IMR-90 (cell line): ENCODE measurements around the gene HAUS5. TPM values are rescaled to one million over a fixed set of nuclear protein-coding genes. Genes with fewer than 3 reads are reported as not detected.

Source experiments
- ATAC-seq: fragments of 200-7000 bp; cut with Tn5 transposase; 2 replicates; pipeline ENCODE4 v1.9.1; 2020; ENCODE audit warnings: low read depth, mild to moderate bottlenecking, moderate library complexity
- BruUV-seq: library from RNA; stranded (reverse); fragments of 400-500 nt; replicated peaks from 2 replicates; lab custom pipeline; 2021; lab: Mats Ljungman, UMichigan
- CTCF ChIA-PET: fragments of 300-600 bp; formaldehyde crosslinking; extraction: SDS; loops from one replicate; lab custom pipeline; 2021; ENCODE audit warnings: antibody characterized with exemption; lab: Yijun Ruan, JAX
- POLR2A ChIA-PET: fragments of 300-600 bp; sonication (Branson Sonifier 250); formaldehyde crosslinking; loops from one replicate; lab custom pipeline; 2022; ENCODE audit warnings: antibody characterized with exemption; ENCODE audit not compliant: unreplicated experiment; lab: Charles Lee
- DNase-seq: peaks from one replicate; pipeline ENCODE4 v3.0.0; 2013
- H2AFZ ChIP-seq: replicated peaks from 2 replicates; pipeline ENCODE3; 2013; ENCODE audit warnings: low read length, mild to moderate bottlenecking; ENCODE audit not compliant: poor library complexity
- H2AK5ac ChIP-seq: 2 replicates; pipeline ENCODE4 v1.6.1; 2013; ENCODE audit warnings: low read depth, low read length, inconsistent platforms
- H2AK9ac ChIP-seq: replicated peaks from 2 replicates; pipeline ENCODE3; 2013; ENCODE audit warnings: mild to moderate bottlenecking, low read depth, low read length, moderate library complexity; ENCODE audit not compliant: poor library complexity
- H2BK120ac ChIP-seq: 2 replicates; pipeline ENCODE4 v1.6.1; 2013; ENCODE audit warnings: low read depth, low read length, inconsistent platforms
- H2BK15ac ChIP-seq: 3 replicates; pipeline ENCODE4 v1.6.1; 2013; ENCODE audit warnings: low read depth, low read length, inconsistent platforms
- H2BK20ac ChIP-seq: 2 replicates; pipeline ENCODE4 v1.6.1; 2013; ENCODE audit warnings: low read depth, mild to moderate bottlenecking, inconsistent platforms, low read length, moderate library complexity
- H2BK5ac ChIP-seq: 2 replicates; pipeline ENCODE4 v1.6.1; 2013; ENCODE audit warnings: mild to moderate bottlenecking, low read depth, low read length, inconsistent platforms; ENCODE audit not compliant: poor library complexity, severe bottlenecking
- H3K14ac ChIP-seq: replicated peaks from 2 replicates; pipeline ENCODE4 v1.6.1; 2013; ENCODE audit warnings: low read depth, low read length, inconsistent platforms
- H3K18ac ChIP-seq: 2 replicates; pipeline ENCODE4 v1.6.1; 2013; ENCODE audit warnings: low read depth, low read length, control low read depth
- H3K23ac ChIP-seq: 2 replicates; pipeline ENCODE4 v1.6.1; 2013; ENCODE audit warnings: low read depth, low read length, inconsistent platforms
- H3K27ac ChIP-seq: 2 replicates; pipeline ENCODE4 v1.5.1; 2013; ENCODE audit warnings: mild to moderate bottlenecking, control low read depth, low read length; ENCODE audit not compliant: insufficient read depth
- H3K27me3 ChIP-seq: 2 replicates; pipeline ENCODE4 v1.6.1; 2013; ENCODE audit warnings: low read length; ENCODE audit not compliant: control insufficient read depth, insufficient read depth
- H3K36me3 ChIP-seq: 2 replicates; pipeline ENCODE4 v1.6.1; 2013; ENCODE audit warnings: low read length, mixed read lengths; ENCODE audit not compliant: control insufficient read depth, insufficient read depth
- H3K4ac ChIP-seq: 2 replicates; pipeline ENCODE4 v1.6.1; 2013; ENCODE audit warnings: low read depth, low read length, inconsistent platforms
- H3K4me1 ChIP-seq: 2 replicates; pipeline ENCODE4 v1.6.1; 2013; ENCODE audit warnings: low read length, mixed read lengths; ENCODE audit not compliant: control insufficient read depth, insufficient read depth
- H3K4me2 ChIP-seq: 2 replicates; pipeline ENCODE4 v1.6.1; 2013; ENCODE audit warnings: low read depth, mild to moderate bottlenecking, control low read depth, low read length, moderate library complexity
- H3K4me3 ChIP-seq: 2 replicates; pipeline ENCODE4 v1.5.1; 2013; ENCODE audit warnings: low read depth, mild to moderate bottlenecking, control low read depth, low read length, moderate library complexity; ENCODE audit not compliant: insufficient read depth
- H3K56ac ChIP-seq: 2 replicates; pipeline ENCODE4 v1.6.1; 2013; ENCODE audit warnings: low read length, inconsistent platforms; ENCODE audit not compliant: insufficient read depth; ENCODE audit errors: extremely low read depth
- H3K79me1 ChIP-seq, 2 experiments: 2 replicates each; pipeline ENCODE4 v1.6.1; 2013; ENCODE audit warnings: low read length in 2 of 2, inconsistent platforms in 1 of 2, low read depth in 1 of 2
- H3K9ac ChIP-seq: 2 replicates; pipeline ENCODE4 v1.6.1; 2013; ENCODE audit warnings: low read depth, low read length, control low read depth
- H3K9me1 ChIP-seq: 2 replicates; pipeline ENCODE4 v1.6.1; 2013; ENCODE audit warnings: low read length, inconsistent platforms; ENCODE audit not compliant: insufficient read depth
- H3K9me3 ChIP-seq: 2 replicates; pipeline ENCODE4 v1.6.1; 2013; ENCODE audit warnings: low read length; ENCODE audit not compliant: control insufficient read depth, insufficient read depth
- H4K20me1 ChIP-seq: 2 replicates; pipeline ENCODE4 v1.6.1; 2013; ENCODE audit warnings: low read length, inconsistent platforms; ENCODE audit not compliant: insufficient read depth
- H4K5ac ChIP-seq: 2 replicates; pipeline ENCODE4 v1.6.1; 2013; ENCODE audit warnings: mild to moderate bottlenecking, low read depth, low read length, control low read depth
- H4K8ac ChIP-seq, 2 experiments: 2 replicates each; pipeline ENCODE4 v1.6.1; 2013; ENCODE audit warnings: low read depth in 2 of 2, low read length in 2 of 2, control low read depth in 1 of 2, inconsistent platforms in 1 of 2
- H4K91ac ChIP-seq: 2 replicates; pipeline ENCODE4 v1.6.1; 2013; ENCODE audit warnings: low read depth, low read length, inconsistent platforms; ENCODE audit not compliant: insufficient read depth
- BHLHE40 ChIP-seq: fragments of 150-350 bp; IDR thresholded peaks from 2 replicates; pipeline ENCODE4 v1.6.1; 2016; ENCODE audit warnings: mild to moderate bottlenecking, low read depth, low read length
- CEBPB ChIP-seq: IDR thresholded peaks from 2 replicates; pipeline ENCODE4 v1.6.1; 2012; ENCODE audit warnings: low read depth, low read length, improper control_type of control experiment
- CHD1 ChIP-seq: IDR thresholded peaks from 2 replicates; pipeline ENCODE4 v1.6.1; 2012; ENCODE audit warnings: low read depth, low read length, improper control_type of control experiment
- FOS ChIP-seq: fragments of 150-350 bp; IDR thresholded peaks from 2 replicates; pipeline ENCODE4 v1.6.1; 2016; ENCODE audit warnings: low read depth, low read length
- MAFK ChIP-seq: IDR thresholded peaks from 2 replicates; pipeline ENCODE4 v1.6.1; 2012; ENCODE audit warnings: low read depth, low read length, improper control_type of control experiment
- MXI1 ChIP-seq: IDR thresholded peaks from 2 replicates; pipeline ENCODE4 v1.6.1; 2012; ENCODE audit warnings: low read depth, mild to moderate bottlenecking, low read length, moderate library complexity, borderline replicate concordance
- NFE2L2 ChIP-seq: fragments of 150-350 bp; IDR thresholded peaks from 2 replicates; pipeline ENCODE4 v1.6.1; 2016; ENCODE audit warnings: low read depth, mild to moderate bottlenecking, low read length
- POLR2A ChIP-seq: IDR thresholded peaks from 2 replicates; pipeline ENCODE4 v1.6.1; 2012; ENCODE audit warnings: mild to moderate bottlenecking, low read depth, low read length
- RCOR1 ChIP-seq: IDR thresholded peaks from 2 replicates; pipeline ENCODE4 v1.6.1; 2012; ENCODE audit warnings: mild to moderate bottlenecking, low read length, improper control_type of control experiment; ENCODE audit not compliant: insufficient replicate concordance
- RFX5 ChIP-seq: IDR thresholded peaks from 2 replicates; pipeline ENCODE4 v1.8.0; 2012; ENCODE audit warnings: low read depth, mild to moderate bottlenecking, low read length, moderate library complexity
- SMC3 ChIP-seq: fragments of 150-350 bp; IDR thresholded peaks from 2 replicates; pipeline ENCODE4 v1.6.1; 2016; ENCODE audit warnings: low read depth, mild to moderate bottlenecking, antibody characterized with exemption, low read length, moderate library complexity
- WGBS, 2 experiments: methylation state at CpG; one replicate each; pipeline versions ENCODE4 v1.1.5 to v1.1.7; 2013; ENCODE audit warnings: missing lambda C conversion rate in 2 of 2; ENCODE audit not compliant: insufficient read length in 1 of 2; ENCODE audit errors: extremely low coverage in 2 of 2; 5-methylcytosine and 5-hydroxymethylcytosine counted together
- dilution Hi-C: fragments of 300-500 bp; cut with HindIII; formaldehyde crosslinking; loops from one replicate; pipeline ENCODE4 v1.14.3; 2018; ENCODE audit warnings: low sequenced_read_pairs; ENCODE audit not compliant: unreplicated experiment
- in situ Hi-C: fragments of 300-500 bp; cut with MboI; formaldehyde crosslinking; loops from 3 replicates; pipeline ENCODE4 v1.14.3; 2019; ENCODE audit warnings: low sequenced_read_pairs, inconsistent platforms, mixed read lengths
- intact Hi-C: fragments of 100-400 bp; cut with micrococcal nuclease; formaldehyde crosslinking; loops from 2 replicates; pipeline ENCODE4 v1.10.0; 2022
- polyA plus RNA-seq, 3 experiments: library from polyadenylated mRNA; depleted of rRNA; stranded (reverse); fragments of >200 nt; gene quantifications; 2 replicates each; pipeline ENCODE4 v1.2.3, GENCODE V29; 2012; ENCODE audit warnings: low replicate concordance in 1 of 3
- total RNA-seq: library from RNA; depleted of rRNA; stranded (reverse); fragments of >200 nt; gene quantifications from 2 replicates; pipeline ENCODE4 v1.2.3, GENCODE V29; 2012
- TF ChIP-seq, protein P1 (sequence below): conservative IDR thresholded peaks from 2 replicates; pipeline ENCODE4 v1.5.1; 2012; ENCODE audit warnings: mild to moderate bottlenecking, low read depth, low read length, improper control_type of control experiment
- TF ChIP-seq, protein P2 (sequence below): fragments of 150-350 bp; IDR thresholded peaks from 2 replicates; pipeline ENCODE4 v1.6.1; 2016; ENCODE audit warnings: low read depth, mild to moderate bottlenecking, low read length, moderate library complexity, borderline replicate concordance

Gene HAUS5
- total and polyA plus RNA-seq, 2 of the 4 experiments (the other 2 are of a cell fraction): 3.4 to 6.2 TPM

DNA sequence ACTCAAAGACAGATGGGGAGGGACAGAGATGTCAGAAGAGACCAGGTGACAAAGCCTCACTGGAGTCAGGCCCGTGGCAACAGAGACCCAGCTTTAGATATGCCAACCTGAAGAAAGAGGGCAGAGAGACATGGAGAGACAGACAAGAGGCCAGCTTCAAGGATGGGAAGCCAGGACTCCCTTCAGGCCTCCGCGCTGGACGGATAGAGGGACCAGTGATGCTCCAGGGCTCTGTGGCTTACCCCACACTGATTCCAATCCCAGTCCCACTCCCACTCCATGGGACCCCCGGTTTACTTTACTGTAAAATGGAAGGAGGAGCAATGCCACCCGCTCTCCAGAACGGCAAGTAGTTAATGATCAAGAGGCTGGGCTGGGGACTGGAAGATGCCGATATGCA is 27.3 kb downstream of the HAUS5 start:
- no TSS peak for BruUV-seq
- no peak overlapping the region for H3K9ac ChIP-seq
- in situ Hi-C loops: no loop called here

More for the DNA sequence above, 27.3 kb downstream of the HAUS5 start:
- dilution Hi-C loops (no loop called here), intact Hi-C loops (no loop called here)
- Histone ChIP-seq H4K8ac (no peak overlapping the region), H4K91ac (no peak overlapping the region), H3K4ac (no peak overlapping the region), H3K36me3 (peaks cover 27% of the 10 kb centered on the region), H3K9me1 (peaks cover 16% of the 10 kb centered on the region), H2BK20ac (no peak overlapping the region), H3K27me3 (no peaks in the 10 kb centered on the region), H2BK5ac (no peak overlapping the region), H3K4me2 (no peak overlapping the region), H3K18ac (no peak overlapping the region), H2BK120ac (no peak overlapping the region), H2BK15ac (no peak overlapping the region), H2AK5ac (no peak overlapping the region), H3K4me3 (no peak overlapping the region), H3K4me1 (peaks cover 5% of the 10 kb centered on the region; the same call in 1 of the 2 replicates), H2AK9ac (no peak overlapping the region), H4K20me1 (peaks cover 4% of the 10 kb centered on the region), H3K27ac (no peak overlapping the region), H3K23ac (no peak overlapping the region), H3K56ac (no peak overlapping the region), H4K5ac (no peak overlapping the region), H3K79me1 (no peaks in the 10 kb centered on the region; a peak in 1 of 4 replicates), H3K14ac (no peak overlapping the region), H3K9me3 (no peaks in the 10 kb centered on the region), H2AFZ (peak overlapping the region; percentile 43)
- ATAC-seq (no peak), DNase-seq (no peak)
- POLR2A ChIA-PET: no interaction called here
- CTCF ChIA-PET: no interaction called here
- no peak for TF ChIP-seq SMC3
- TF ChIP-seq, protein P1, sequence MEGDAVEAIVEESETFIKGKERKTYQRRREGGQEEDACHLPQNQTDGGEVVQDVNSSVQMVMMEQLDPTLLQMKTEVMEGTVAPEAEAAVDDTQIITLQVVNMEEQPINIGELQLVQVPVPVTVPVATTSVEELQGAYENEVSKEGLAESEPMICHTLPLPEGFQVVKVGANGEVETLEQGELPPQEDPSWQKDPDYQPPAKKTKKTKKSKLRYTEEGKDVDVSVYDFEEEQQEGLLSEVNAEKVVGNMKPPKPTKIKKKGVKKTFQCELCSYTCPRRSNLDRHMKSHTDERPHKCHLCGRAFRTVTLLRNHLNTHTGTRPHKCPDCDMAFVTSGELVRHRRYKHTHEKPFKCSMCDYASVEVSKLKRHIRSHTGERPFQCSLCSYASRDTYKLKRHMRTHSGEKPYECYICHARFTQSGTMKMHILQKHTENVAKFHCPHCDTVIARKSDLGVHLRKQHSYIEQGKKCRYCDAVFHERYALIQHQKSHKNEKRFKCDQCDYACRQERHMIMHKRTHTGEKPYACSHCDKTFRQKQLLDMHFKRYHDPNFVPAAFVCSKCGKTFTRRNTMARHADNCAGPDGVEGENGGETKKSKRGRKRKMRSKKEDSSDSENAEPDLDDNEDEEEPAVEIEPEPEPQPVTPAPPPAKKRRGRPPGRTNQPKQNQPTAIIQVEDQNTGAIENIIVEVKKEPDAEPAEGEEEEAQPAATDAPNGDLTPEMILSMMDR: no peak
- no peak for TF ChIP-seq FOS
- TF ChIP-seq RCOR1: no peak
- TF ChIP-seq MXI1: no peak
- no peak for TF ChIP-seq BHLHE40
- TF ChIP-seq MAFK: no peak
- TF ChIP-seq, protein P2, sequence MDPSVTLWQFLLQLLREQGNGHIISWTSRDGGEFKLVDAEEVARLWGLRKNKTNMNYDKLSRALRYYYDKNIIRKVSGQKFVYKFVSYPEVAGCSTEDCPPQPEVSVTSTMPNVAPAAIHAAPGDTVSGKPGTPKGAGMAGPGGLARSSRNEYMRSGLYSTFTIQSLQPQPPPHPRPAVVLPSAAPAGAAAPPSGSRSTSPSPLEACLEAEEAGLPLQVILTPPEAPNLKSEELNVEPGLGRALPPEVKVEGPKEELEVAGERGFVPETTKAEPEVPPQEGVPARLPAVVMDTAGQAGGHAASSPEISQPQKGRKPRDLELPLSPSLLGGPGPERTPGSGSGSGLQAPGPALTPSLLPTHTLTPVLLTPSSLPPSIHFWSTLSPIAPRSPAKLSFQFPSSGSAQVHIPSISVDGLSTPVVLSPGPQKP: no peak
- no peak for TF ChIP-seq CEBPB
- no peak for TF ChIP-seq NFE2L2
- TF ChIP-seq CHD1: no peak
- no peak for TF ChIP-seq RFX5
- TF ChIP-seq POLR2A: no peak
- 43% methylated on average over 1 of the region's 8 CpGs; no CpG with 5 or more reads in 1 of the 2 experiments for WGBS, 2 experiments
